Measurements from ENCODE around the gene SMC6.

SMC6 gene

GRCh38 chr2:17710547-17711248, 42.9 kb downstream of the SMC6 start:
- Histone ChIP-seq H2AFZ (ENCODE audit: low read depth, low read length) (no peak overlapping the region), H3K79me2 (ENCODE audit: insufficient read depth, low read length) (no peaks in the 10 kb centered on the region), H3K9ac (ENCODE audit: low read depth, low read length) (no peak overlapping the region), H3K4me3 (ENCODE audit: low read depth in 1 of 2, low read length in 2 of 2) (no peak overlapping the region), H3K27me3 (ENCODE audit: insufficient read depth, low read length, poor library complexity) (no peaks in the 10 kb centered on the region), H3K36me3 (ENCODE audit: insufficient read depth, low read length) (peaks cover 69% of the 10 kb centered on the region), H3K9me3 (ENCODE audit: insufficient read depth, low read length, severe bottlenecking) (no peaks in the 10 kb centered on the region), H3K4me1 (ENCODE audit: insufficient read depth, low read length) (no peaks in the 10 kb centered on the region), H3K27ac (ENCODE audit: low read length) (no peak overlapping the region), H3K4me2 (ENCODE audit: insufficient read depth, low read length) (no peak overlapping the region), H4K20me1 (ENCODE audit: insufficient read depth, low read length) (no peaks in the 10 kb centered on the region)
- TF ChIP-seq EZH2 (IDR thresholded peaks at IDR 0.05; ENCODE audit: borderline replicate concordance, low read depth, low read length, severe bottlenecking) (no peak), CTCF (IDR thresholded peaks at IDR 0.05; ENCODE audit: borderline replicate concordance, extremely low read depth, low read length, poor library complexity, severe bottlenecking) (no peak)
- no peak for DNase-seq
- no peak for ATAC-seq (ENCODE audit: insufficient read depth, low read depth)

GRCh38 chr2:17709897-17710296, 43.7 kb downstream of the SMC6 start:
- peaks cover 76% of the 10 kb centered on the region for H3K36me3 ChIP-seq (ENCODE audit: insufficient read depth, low read length)
- no peaks in the 10 kb centered on the region for H3K27me3 ChIP-seq (ENCODE audit: insufficient read depth, low read length, poor library complexity)

GRCh38 chr2:17708501-17708900, 45.1 kb downstream of the SMC6 start:
- TF ChIP-seq CTCF (IDR thresholded peaks at IDR 0.05; ENCODE audit: borderline replicate concordance, extremely low read depth, low read length, poor library complexity, severe bottlenecking): no peak
- no peak for TF ChIP-seq EZH2 (IDR thresholded peaks at IDR 0.05; ENCODE audit: borderline replicate concordance, low read depth, low read length, severe bottlenecking)
- Histone ChIP-seq H3K9me3 (ENCODE audit: insufficient read depth, low read length, severe bottlenecking) (no peaks in the 10 kb centered on the region), H3K79me2 (ENCODE audit: insufficient read depth, low read length) (no peaks in the 10 kb centered on the region), H3K36me3 (ENCODE audit: insufficient read depth, low read length) (peaks cover 73% of the 10 kb centered on the region), H3K4me3 (ENCODE audit: low read depth in 1 of 2, low read length in 2 of 2) (no peak overlapping the region), H3K27ac (ENCODE audit: low read length) (no peak overlapping the region), H2AFZ (ENCODE audit: low read depth, low read length) (no peak overlapping the region), H3K4me1 (ENCODE audit: insufficient read depth, low read length) (no peaks in the 10 kb centered on the region), H3K27me3 (ENCODE audit: insufficient read depth, low read length, poor library complexity) (no peaks in the 10 kb centered on the region), H3K9ac (ENCODE audit: low read depth, low read length) (no peak overlapping the region), H3K4me2 (ENCODE audit: insufficient read depth, low read length) (no peak overlapping the region), H4K20me1 (ENCODE audit: insufficient read depth, low read length) (no peaks in the 10 kb centered on the region)
- ATAC-seq (ENCODE audit: insufficient read depth, low read depth): no peak
- DNase-seq: no peak

More at GRCh38 chr2:17709897-17710296, 43.7 kb downstream of the SMC6 start:
- Histone ChIP-seq H3K9me3 (ENCODE audit: insufficient read depth, low read length, severe bottlenecking) (no peaks in the 10 kb centered on the region), H3K4me3 (ENCODE audit: low read depth in 1 of 2, low read length in 2 of 2) (no peak overlapping the region), H3K79me2 (ENCODE audit: insufficient read depth, low read length) (no peaks in the 10 kb centered on the region), H4K20me1 (ENCODE audit: insufficient read depth, low read length) (no peaks in the 10 kb centered on the region), H3K4me1 (ENCODE audit: insufficient read depth, low read length) (no peaks in the 10 kb centered on the region), H3K4me2 (ENCODE audit: insufficient read depth, low read length) (no peak overlapping the region), H3K27ac (ENCODE audit: low read length) (no peak overlapping the region), H2AFZ (ENCODE audit: low read depth, low read length) (no peak overlapping the region), H3K9ac (ENCODE audit: low read depth, low read length) (no peak overlapping the region)
- ATAC-seq (ENCODE audit: insufficient read depth, low read depth): no peak
- no peak for DNase-seq
- TF ChIP-seq EZH2 (IDR thresholded peaks at IDR 0.05; ENCODE audit: borderline replicate concordance, low read depth, low read length, severe bottlenecking): no peak
- no peak for TF ChIP-seq CTCF (IDR thresholded peaks at IDR 0.05; ENCODE audit: borderline replicate concordance, extremely low read depth, low read length, poor library complexity, severe bottlenecking)
